ENCODE measurements around the gene GDA. TPM values are rescaled to one million over a fixed set of nuclear protein-coding genes. Genes with fewer than 3 reads are reported as not detected.

Gene GDA
- total RNA-seq, 1 experiment from 2014 or later: 5.0 TPM

- no peaks in the 10 kb centered on the region for H3K27me3 ChIP-seq (ENCODE audit: control insufficient read depth, insufficient read depth, low read length)
- ATAC-seq (no peak), DNase-seq (ENCODE audit: low read depth, low spot score) (no peak)
- no TSS peak for BruUV-seq (replicated peaks)
- POLR2A ChIA-PET: no interaction called here
- in situ Hi-C loops (cut with HindIII; ENCODE audit: low pct_unique_long_range_greater_than_20kb, low sequenced_read_pairs): no loop called here
- H3K4me1 ChIP-seq (ENCODE audit: control insufficient read depth, insufficient read depth, low read length): peaks cover 8% of the 10 kb centered on the region
- TF ChIP-seq POLR2AphosphoS5 (IDR thresholded peaks at IDR 0.05; ENCODE audit: low read depth, low read length) (no peak), SIN3A (IDR thresholded peaks at IDR 0.05; ENCODE audit: borderline replicate concordance, insufficient read depth, low read depth, low read length) (no peak), CTCF (IDR thresholded peaks at IDR 0.05) (no peak), TCF7L2 (IDR thresholded peaks at IDR 0.05; ENCODE audit: low read depth, low read length) (no peak), REST (IDR thresholded peaks at IDR 0.05; ENCODE audit: insufficient read depth in 1 of 2, low read depth in 2 of 2, low read length in 1 of 2) (no peak)
- no peak overlapping the region for H3K27ac ChIP-seq (ENCODE audit: low read length)
- no peak overlapping the region for H3K4me3 ChIP-seq (ENCODE audit: low read depth in 2 of 2, low read length in 2 of 2)
- H3K9me3 ChIP-seq (ENCODE audit: control insufficient read depth, insufficient read depth, low read depth, low read length): no peaks in the 10 kb centered on the region
- CTCF ChIA-PET: no interaction called here
- intact Hi-C loops (cut with micrococcal nuclease; ENCODE audit: unreplicated experiment): no loop called here
- no peaks in the 10 kb centered on the region for H3K36me3 ChIP-seq (ENCODE audit: control insufficient read depth, insufficient read depth, low read length)
These were observed 148.3 kb downstream of the GDA start for GRCh38 chr9:72297516-72297915.

- no peak overlapping the region for H3K4me3 ChIP-seq (ENCODE audit: low read depth in 2 of 2, low read length in 2 of 2)
- intact Hi-C loops (cut with micrococcal nuclease; ENCODE audit: unreplicated experiment) (no loop called here), in situ Hi-C loops (cut with HindIII; ENCODE audit: low pct_unique_long_range_greater_than_20kb, low sequenced_read_pairs) (no loop called here)
- TF ChIP-seq REST (IDR thresholded peaks at IDR 0.05; ENCODE audit: insufficient read depth in 1 of 2, low read depth in 2 of 2, low read length in 1 of 2) (no peak), SIN3A (IDR thresholded peaks at IDR 0.05; ENCODE audit: borderline replicate concordance, insufficient read depth, low read depth, low read length) (no peak), POLR2AphosphoS5 (IDR thresholded peaks at IDR 0.05; ENCODE audit: low read depth, low read length) (no peak), CTCF (IDR thresholded peaks at IDR 0.05) (no peak), TCF7L2 (IDR thresholded peaks at IDR 0.05; ENCODE audit: low read depth, low read length) (no peak)
- BruUV-seq (replicated peaks): no TSS peak
- ATAC-seq (no peak), DNase-seq (ENCODE audit: low read depth, low spot score) (no peak)
- no peaks in the 10 kb centered on the region for H3K36me3 ChIP-seq (ENCODE audit: control insufficient read depth, insufficient read depth, low read length)
- no peaks in the 10 kb centered on the region for H3K9me3 ChIP-seq (ENCODE audit: control insufficient read depth, insufficient read depth, low read depth, low read length)
- H3K27me3 ChIP-seq (ENCODE audit: control insufficient read depth, insufficient read depth, low read length): no peaks in the 10 kb centered on the region
- ChIA-PET POLR2A (no interaction called here), CTCF (no interaction called here)
- H3K27ac ChIP-seq (ENCODE audit: low read length): no peak overlapping the region
- no peaks in the 10 kb centered on the region for H3K4me1 ChIP-seq (ENCODE audit: control insufficient read depth, insufficient read depth, low read length)
These were observed 149.9 kb downstream of the GDA start for GRCh38 chr9:72299017-72299603.
